ENCODE results near the gene PCDH17.

PCDH17 gene

DNA sequence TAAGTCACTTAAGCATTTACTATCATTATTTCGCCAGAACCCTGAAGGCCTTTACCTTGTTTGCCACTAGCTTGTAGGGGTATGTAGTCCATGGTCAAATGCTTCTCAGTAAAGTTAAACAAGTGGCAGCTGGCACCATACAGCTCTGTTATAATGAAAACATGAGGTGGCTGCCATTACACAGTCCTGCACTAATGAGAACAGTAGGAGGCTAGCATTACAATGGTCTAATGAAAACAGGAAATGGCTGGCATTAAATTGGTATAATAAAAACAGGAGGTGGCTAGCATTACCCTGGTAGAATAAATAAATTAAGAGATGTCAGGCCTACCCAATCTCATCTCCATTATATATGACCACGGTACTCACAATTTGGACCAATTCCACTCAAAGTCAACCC, 107.5 kb downstream of the PCDH17 start:
- DNase-seq: no peak

DNA sequence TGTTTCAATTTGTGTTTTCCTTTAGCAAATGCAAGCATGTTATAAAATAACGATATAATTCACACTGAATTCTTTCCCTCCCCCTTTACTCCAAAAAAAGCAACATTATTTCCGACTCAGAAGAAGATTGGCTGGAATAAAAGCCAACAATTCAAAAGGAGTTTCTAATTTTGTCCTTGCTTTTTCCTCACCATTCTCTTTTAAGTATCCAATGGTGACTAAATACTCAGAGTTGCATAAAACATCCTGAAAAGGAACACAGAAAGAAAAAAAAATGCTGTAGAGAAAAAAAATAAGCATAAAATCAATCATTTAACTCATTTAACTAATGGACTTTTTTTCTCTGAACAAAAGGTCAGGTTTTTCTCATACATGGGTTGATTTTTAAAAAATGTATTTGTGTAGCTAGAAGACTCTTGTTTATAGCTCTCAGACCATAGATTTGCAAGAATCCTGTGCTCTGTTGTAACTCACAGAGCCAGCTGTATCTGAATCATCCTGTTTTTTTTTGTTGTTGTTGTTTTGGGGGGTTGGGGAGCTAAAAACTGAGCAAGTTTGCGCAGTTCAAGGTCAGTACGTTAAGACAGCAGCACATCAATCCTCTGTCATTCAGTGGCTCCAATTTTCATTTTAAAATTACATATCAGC, 108.1 kb downstream of the PCDH17 start:
- no peak for DNase-seq

DNA sequence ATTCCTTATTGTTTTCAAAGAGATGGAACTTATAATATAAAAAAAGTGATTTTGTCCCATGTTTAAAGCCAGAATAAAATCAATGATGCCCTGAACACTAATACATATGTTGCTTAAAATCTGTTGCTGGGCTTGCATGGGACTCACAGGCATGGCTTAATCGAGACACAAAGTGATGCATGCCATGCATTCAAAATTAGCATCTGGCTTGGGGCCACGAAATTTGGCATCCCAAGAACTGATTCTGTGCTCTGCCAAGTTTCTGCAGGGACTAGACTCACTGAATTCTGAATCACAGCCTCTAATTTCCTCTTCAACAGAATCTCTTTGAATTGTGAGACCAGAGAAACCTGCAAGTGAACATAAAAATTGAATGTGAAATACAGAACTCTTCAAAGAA, 109.2 kb downstream of the PCDH17 start:
- DNase-seq: no peak

DNA sequence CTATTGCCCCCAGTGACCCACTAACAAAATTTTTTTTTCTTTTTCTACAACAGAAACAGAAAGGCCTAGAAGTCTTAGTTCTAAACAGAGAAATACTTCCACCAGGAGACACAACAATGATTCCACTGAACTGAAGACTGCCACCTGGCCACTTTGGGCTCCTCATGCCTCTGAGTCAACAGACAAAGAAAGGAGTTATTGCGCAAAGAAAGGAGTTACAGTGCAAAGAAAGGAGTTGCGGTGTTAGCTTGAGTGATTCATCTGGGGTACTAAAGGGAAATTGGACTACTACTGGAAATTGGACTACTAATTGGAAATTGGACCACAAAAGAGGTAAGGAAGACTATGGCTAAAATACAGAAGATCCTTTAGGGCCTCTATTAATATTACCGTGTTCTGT, 116.6 kb downstream of the PCDH17 start:
- no peak for DNase-seq

DNA sequence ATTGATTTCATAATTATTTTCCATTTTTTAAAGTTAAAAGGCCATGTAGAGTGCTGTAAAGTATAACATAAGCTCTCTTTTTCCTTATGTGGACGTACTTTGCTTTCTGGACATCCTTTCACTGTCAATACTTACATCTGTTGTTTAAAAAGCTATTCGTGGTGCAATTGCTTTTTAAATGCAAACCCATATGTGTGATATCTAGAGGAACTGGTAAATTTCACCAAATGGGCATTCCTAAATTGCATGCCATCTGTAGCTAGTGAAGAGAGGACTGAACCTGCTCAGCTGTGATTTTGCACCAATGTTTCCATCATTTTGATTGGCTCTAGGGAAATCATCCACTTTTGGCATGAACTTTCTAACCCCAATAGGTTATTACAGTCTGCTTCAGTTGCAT, 129.4 kb downstream of the PCDH17 start:
- DNase-seq: no peak

DNA sequence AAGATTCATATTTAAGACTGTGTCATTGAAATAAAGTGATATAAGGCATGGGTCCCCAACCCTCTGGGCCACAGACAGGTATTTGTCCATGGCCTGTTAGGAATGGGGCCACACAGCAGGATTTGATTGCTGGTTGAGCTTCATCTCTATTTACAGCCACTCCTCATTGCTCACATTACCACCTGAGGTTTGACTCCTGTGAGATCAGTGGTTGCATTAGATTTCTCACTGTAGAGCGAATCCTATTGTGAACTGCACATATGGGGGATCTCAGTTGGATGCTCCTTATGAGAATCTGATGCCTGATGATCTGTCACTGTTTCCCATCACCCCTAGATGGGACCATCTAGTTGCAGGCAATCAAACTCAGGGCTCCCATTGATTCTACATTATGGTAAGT, 132.1 kb downstream of the PCDH17 start:
- no peak for DNase-seq
